Stimulated activated CD8-positive, alpha-beta memory T cell treated with anti-CD3 and anti-CD28 coated beads, Interleukin-12 subunit alpha, Interleukin-12 subunit beta, amount 100 ng/mL, for 24 hours (primary cell): ENCODE measurements around the gene NOG.

ENCODE experiments used
- DNase-seq: peaks from one replicate; pipeline ENCODE4 v3.0.0-alpha.2; 2020; ENCODE audit errors: extremely low read depth

The NOG gene

GRCh38 chr17:56593646-56594319 lies at the start of gene NOG:
TSS of gene NOG (plus strand) at chr17:56593699. CDS start at chr17:56594224, 525 bp downstream.
- DNase-seq = no peak

- DNase-seq = no peak
These were observed 48.4 kb upstream of the NOG start for GRCh38 chr17:56545106-56545505.

DNA sequence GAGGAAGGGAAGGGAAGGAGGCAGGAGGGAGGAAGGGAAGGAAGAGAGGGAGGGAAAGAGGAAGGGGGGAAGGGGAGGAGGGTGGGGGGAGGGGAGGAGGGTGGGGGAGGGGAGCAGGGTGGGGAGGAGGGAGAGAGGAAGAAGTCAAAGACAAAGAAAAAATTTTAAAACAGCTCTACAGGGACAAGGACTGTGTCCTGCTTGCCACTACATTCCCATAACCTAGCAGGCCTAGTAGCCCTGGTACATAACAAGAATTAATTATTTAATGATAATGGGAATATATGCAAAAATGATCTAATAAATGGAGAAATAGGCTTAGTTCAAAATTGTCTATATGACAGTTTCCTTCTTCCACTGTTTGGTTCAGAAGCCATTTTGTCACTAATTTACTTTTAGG lies 47.6 kb upstream of the NOG start:
- no peak for DNase-seq

GRCh38 chr17:56548661-56549060 lies 44.8 kb upstream of the NOG start:
- DNase-seq = no peak

DNA sequence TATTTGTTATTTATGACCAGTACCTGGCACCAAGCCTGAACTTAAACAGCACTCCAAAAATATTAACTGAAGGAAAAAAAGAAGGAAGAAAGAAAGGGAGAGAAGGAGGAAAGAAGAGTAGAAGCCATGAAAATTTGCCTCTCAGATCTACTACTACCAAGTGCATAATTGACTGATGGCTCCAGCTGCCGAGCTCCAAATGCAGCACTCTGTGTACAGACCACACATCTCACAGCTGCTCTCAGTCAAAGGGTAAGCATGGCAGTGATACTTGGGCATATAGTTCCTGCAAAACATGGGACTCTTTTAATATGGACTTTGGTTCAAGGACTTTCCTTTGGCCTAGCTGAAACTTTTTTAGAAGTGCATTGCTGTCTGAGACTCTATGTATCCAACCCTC lies 44.0 kb upstream of the NOG start:
- DNase-seq = no peak

GRCh38 chr17:56557682-56558081 lies 35.8 kb upstream of the NOG start:
- DNase-seq = no peak

DNA sequence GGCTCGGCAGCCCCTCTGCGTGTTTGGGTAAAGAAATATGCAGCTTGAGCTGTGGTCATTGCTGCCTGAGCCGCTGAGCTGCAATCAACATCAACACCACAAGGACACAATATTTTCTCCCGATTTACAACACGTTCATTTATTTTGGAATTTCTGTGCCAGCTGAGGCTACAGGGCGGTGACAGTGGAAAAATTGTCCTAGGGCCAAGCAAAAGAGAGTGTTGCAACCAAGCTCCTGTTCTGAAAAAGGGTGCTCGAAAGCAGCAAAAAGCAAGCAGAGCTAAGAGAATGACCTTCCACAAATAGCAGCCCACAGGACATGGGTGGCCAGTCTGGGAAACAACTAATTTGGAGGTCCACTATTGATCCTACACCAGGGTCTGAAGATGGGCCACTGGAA lies 35.4 kb upstream of the NOG start:
- no peak for DNase-seq

DNA sequence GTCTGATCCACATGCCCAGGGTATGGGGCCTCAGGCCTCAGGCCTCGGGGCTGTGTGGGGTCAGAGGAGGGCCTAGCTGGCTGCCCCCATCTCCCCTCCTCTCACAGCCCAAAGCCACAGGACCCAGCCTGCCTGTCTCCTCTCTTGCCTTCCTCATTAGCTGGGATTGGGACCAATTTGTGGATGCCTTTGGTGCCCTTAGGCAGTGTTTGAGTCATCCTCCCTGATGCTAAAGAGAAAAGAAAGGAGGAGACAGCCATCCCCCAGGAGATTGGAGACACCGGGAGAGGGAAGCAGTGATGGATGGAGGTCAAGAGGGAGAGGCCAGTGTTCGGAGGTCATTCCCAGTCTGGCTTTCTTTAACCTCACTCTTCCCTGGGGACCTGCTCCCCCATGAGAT lies 23.3 kb upstream of the NOG start:
- no peak for DNase-seq

GRCh38 chr17:56571456-56571855 lies 22.0 kb upstream of the NOG start:
- DNase-seq = no peak

DNA sequence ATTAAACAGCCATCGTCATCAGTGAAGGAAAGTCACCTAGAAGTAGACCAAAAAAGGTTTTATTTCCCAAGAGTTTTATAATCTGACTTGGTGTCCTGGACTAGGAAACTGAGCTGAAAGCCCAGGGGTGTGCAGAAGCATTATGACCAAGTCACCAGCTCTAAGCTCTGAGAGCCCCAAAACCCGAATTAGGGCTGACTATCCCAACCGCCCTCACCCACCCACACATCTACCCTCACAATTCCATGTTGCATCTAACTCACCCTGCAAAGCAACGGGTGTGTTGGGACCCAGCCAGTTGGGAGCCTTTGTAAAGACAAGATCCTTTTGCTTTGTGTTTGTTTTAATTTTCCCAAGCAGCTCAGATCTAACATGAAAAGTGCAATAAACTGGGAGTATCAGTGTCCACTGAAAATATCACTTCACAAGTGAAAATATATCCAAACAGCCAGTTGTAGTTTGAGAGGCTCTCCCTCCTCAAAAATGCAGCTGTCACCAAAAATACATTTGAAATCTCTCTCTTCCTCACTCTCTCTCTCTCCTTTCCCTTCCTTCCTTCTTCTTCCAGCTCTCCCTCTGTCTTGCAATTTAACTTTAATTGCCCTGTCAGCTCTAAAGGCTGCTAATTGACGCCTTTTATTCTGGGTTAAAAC lies 16.2 kb upstream of the NOG start:
- DNase-seq = no peak

DNA sequence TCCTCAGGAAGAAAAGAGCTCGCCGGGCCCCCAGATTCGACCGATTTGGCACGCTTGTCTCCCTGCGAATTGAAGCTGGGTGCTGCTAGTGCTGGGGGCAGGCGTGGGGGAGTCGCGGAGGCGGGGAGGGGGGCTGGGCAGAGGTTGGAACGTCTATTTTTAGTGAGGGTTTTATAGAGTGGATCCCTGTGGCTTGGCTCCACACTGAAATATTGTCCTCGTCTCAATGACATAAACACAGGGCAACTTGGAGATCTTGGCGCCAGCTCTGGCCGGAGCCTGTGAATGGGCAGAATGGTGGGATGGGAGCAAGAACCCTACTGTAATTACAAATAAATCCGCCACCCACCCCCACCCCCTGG lies 15.7 kb upstream of the NOG start:
- no peak for DNase-seq

DNA sequence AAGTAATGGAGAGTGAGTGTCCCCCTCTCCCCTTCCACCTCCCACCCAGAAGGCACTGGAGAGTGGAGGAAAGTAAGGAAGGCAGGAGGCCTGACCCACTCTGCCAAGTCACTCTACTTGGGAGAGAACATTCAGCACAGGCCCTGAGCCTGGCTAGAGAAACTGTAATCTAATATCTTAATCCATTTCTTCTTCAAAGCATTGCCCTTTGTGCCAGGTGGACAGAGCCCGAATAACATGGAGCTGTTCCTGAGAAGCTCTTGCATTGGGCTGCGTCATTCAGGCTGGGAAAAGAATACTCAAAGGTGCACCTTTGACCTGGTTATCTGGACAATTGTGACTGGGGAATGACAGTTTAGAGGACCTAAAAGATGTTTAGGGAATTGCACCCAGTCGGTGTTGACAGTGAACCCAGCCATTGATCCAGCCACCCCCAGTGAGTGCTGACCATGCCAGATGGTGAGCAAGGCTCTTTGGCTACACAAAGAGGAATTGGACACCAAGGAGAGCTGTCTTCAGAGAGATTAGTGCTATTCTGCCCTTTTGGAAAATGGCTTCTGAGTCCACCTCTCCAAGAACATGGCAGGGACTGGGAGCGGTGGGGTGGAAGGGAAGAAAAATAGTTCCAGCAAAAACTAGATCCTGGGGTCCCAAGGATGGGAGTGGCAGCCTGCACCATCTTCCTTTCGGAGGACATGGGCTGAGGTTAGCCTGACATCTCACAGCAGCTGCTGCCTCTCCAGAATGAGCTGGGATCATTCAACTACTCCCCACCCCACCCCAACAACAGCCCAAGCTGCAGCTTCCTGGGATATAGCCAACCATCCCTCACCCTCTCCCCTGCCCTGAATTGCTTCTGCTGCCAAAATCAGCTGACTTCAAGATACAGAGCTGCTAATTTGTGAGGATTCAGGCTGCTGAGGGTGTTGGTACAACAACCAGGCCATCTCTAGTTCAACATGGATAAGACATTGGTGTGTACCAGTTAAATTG lies 11.6 kb upstream of the NOG start:
- no peak for DNase-seq

DNA sequence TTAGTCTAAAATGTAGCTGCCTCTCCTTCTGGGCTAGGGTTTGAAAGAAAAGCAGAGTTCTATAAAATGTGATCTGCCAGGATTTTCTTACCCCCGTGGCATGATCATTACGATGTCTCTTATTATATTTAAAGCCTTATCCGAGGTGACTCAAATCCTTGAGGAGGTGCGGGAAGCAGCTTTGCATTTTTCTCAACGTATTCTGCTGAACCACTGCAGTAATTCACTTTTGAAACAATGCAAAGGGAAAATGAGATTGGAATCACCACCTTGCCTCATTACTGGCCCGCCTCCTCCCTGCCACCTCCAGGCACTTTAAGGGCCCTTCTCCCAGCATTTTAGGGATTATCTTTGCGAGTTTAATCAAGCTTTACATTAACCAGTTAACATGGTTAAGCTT lies 9.7 kb upstream of the NOG start:
- DNase-seq = no peak

DNA sequence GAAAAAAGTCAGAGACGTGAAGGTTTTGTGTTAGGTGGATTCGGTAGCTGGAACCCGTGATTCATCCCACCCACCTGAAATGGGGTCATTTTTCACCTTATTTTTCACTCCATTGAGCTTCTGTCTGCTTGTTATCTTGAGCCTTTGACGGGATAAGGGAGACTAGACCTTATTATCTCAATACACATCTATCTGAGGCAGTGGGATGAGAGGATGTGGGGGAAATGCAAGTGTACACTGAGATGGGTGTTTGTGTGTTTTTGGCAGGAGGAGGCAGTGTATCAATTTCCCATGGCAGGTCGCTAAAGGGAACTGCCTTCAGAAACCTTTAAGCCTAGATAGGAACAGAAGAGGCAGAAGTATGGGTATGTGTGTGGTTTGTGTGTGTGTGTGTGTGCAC lies 6.2 kb upstream of the NOG start:
- DNase-seq = no peak

- no peak for DNase-seq
These were observed 913 bp upstream of the NOG start for GRCh38 chr17:56592487-56593085.

- DNase-seq = no peak
These were observed 333 bp upstream of the NOG start for GRCh38 chr17:56593086-56593645.

DNA sequence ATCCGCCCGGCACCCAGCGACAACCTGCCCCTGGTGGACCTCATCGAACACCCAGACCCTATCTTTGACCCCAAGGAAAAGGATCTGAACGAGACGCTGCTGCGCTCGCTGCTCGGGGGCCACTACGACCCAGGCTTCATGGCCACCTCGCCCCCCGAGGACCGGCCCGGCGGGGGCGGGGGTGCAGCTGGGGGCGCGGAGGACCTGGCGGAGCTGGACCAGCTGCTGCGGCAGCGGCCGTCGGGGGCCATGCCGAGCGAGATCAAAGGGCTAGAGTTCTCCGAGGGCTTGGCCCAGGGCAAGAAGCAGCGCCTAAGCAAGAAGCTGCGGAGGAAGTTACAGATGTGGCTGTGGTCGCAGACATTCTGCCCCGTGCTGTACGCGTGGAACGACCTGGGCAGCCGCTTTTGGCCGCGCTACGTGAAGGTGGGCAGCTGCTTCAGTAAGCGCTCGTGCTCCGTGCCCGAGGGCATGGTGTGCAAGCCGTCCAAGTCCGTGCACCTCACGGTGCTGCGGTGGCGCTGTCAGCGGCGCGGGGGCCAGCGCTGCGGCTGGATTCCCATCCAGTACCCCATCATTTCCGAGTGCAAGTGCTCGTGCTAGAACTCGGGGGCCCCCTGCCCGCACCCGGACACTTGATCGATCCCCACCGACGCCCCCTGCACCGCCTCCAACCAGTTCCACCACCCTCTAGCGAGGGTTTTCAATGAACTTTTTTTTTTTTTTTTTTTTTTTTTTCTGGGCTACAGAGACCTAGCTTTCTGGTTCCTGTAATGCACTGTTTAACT lies 1.0 kb downstream of the NOG start:
- no peak for DNase-seq

DNA sequence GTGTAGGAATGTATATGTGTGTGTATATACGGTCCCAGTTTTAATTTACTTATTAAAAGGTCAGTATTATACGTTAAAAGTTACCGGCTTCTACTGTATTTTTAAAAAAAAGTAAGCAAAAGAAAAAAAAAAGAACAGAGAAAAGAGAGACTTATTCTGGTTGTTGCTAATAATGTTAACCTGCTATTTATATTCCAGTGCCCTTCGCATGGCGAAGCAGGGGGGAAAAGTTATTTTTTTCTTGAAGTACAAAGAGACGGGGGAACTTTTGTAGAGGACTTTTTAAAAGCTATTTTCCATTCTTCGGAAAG lies 1.6 kb downstream of the NOG start:
- no peak for DNase-seq

GRCh38 chr17:56595831-56596690 lies 2.6 kb downstream of the NOG start:
- DNase-seq = no peak
